Transverse colon (tissue), 4 donors: Measurements from ENCODE around the gene TMSB10. TPM values are rescaled to one million over a fixed set of nuclear protein-coding genes. Genes with fewer than 3 reads are reported as not detected.
"Not testable (repeated sequence)": the region's sequence is repeated elsewhere in the genome, so short reads cannot be mapped to it uniquely, and the experiment has no call there.

Experiments used
- DNase-seq: peaks from one replicate; pipeline ENCODE4 v3.0.0-alpha.2; 2019
- H3K27ac ChIP-seq, 4 donors: fragments of 200-600 bp; sonication (generic); 2 replicates each; pipeline ENCODE4 v1.5.1; 2016 to 2018; ENCODE audit warnings: inconsistent platforms in 4 of 4
- H3K27me3 ChIP-seq: fragments of 200-600 bp; sonication (generic); 2 replicates; pipeline ENCODE4 v1.5.1; 2017; ENCODE audit warnings: inconsistent platforms
- H3K36me3 ChIP-seq, 4 donors: fragments of 200-600 bp; sonication (generic); 2 replicates each; pipeline ENCODE4 v1.5.1; 2017 to 2019; ENCODE audit warnings: inconsistent platforms in 4 of 4
- H3K4me1 ChIP-seq, 4 donors: fragments of 200-600 bp; sonication (generic); 2 replicates each; pipeline ENCODE4 v1.5.1; 2017 to 2020; ENCODE audit warnings: inconsistent platforms in 4 of 4
- H3K4me3 ChIP-seq, 4 donors: fragments of 200-600 bp; sonication (generic); 1 replicate in 1 of 4; 2 replicates in 3 of 4; pipeline versions ENCODE4 v1.5.1 to v1.6.1; 2017 to 2019; ENCODE audit warnings: inconsistent platforms in 4 of 4
- H3K9me3 ChIP-seq, 2 donors: fragments of 200-600 bp; sonication (generic); 2 replicates each; pipeline ENCODE4 v1.5.1; 2017 to 2019; ENCODE audit warnings: inconsistent platforms in 2 of 2
- CTCF ChIP-seq, 5 experiments: fragments of 200-600 bp in 3 of 5; fragments of 450-650 bp in 2 of 5; sonication (generic) in 3 of 5; IDR thresholded peaks; 1 replicate in 2 of 5; 2 replicates in 3 of 5; pipeline ENCODE4 v1.5.1; 2016 to 2017; ENCODE audit warnings: antibody characterized with exemption in 5 of 5, inconsistent platforms in 3 of 5, mild to moderate bottlenecking in 2 of 5, moderate library complexity in 1 of 5
- EP300 ChIP-seq: sonication (generic); formaldehyde crosslinking; IDR thresholded peaks from one replicate; pipeline ENCODE4 v1.6.1; 2017; ENCODE audit warnings: antibody characterized with exemption, low read depth
- POLR2A ChIP-seq: fragments of 450-650 bp; IDR thresholded peaks from one replicate; pipeline ENCODE4 v1.6.1; 2016; ENCODE audit warnings: antibody characterized with exemption, mild to moderate bottlenecking, moderate library complexity
- POLR2AphosphoS5 ChIP-seq, 3 donors: sonication (generic); formaldehyde crosslinking; IDR thresholded peaks; one replicate each; pipeline ENCODE4 v1.6.1; 2016; ENCODE audit warnings: antibody characterized with exemption in 3 of 3
- WGBS, 2 donors: methylation state at CpG; one replicate each; pipeline ENCODE4 v1.1.5; 2018; ENCODE audit warnings: low coverage in 1 of 2; 5-methylcytosine and 5-hydroxymethylcytosine counted together
- in situ Hi-C, 4 donors: fragments of 200-750 bp; cut with MboI; loops; one replicate each; pipeline versions ENCODE4 v1.15.0 to v1.15.1; 2017; ENCODE audit warnings: low sequenced_read_pairs in 3 of 4, low pct_ligation_motif_present in 1 of 4, low pct_unique_long_range_greater_than_20kb in 1 of 4
- intact Hi-C: fragments of 100-400 bp; cut with DNase I; formaldehyde crosslinking; loops from one replicate; pipeline ENCODE4 v1.15.1; 2023; ENCODE audit warnings: low total_unique reads
- total RNA-seq, 4 donors: library from RNA; depleted of rRNA; stranded (reverse); fragments of >200 nt; gene quantifications; one replicate each; pipeline ENCODE4 v1.1.0, GENCODE V29; 2016

TMSB10 gene
- total RNA-seq, 4 donors from 2014 or later = 1,619 to 4,787 (median 3,693) TPM

DNA sequence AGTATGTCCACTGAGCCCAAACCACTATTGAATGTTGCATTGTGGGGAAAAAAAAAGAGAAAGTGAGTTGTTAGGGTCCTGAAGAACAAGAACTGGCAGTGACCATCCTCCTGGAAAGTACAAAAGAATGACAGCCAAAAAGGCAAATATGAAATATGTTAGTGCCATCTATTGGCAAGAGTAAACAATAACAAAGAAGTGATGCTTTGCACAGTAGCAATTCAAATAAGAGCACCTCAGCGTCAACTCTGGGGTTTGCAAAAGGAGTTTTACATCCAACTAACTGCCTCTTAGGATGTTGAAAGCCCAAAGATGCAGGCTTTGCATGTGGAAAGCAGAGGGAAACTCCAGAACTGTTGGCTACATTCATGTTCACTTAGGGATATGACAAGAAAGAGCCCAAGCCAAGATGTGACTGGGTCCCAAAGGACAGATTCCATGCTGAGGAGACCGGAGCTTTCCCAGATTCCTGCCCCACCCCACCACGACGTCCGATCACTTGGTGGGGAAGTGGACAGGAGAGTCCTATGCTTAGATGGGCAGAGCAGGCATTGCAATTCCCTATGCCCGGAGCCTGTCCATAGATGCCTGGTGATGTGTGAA is 40.2 kb upstream of the TMSB10 start:
- in situ Hi-C loops = loop anchor here in 3 of 4 donors (5.0 to 25.0 kb wide), 3 partner anchors 370 to 378 kb away; no protein-coding TSS in a partner anchor
- H3K36me3 ChIP-seq = no peaks in the 10 kb centered on the region
- no peak for TF ChIP-seq POLR2AphosphoS5 (IDR thresholded peaks at IDR 0.05)
- TF ChIP-seq CTCF (IDR thresholded peaks at IDR 0.05) = peak; percentile 12 to 37 (median 24)
- H3K27me3 ChIP-seq = no peaks in the 10 kb centered on the region
- intact Hi-C loops = no loop called here
- peaks cover 0 to 6% (median 0%) of the 10 kb centered on the region in 4 donors for H3K4me1 ChIP-seq
- no peak for DNase-seq
- no peak overlapping the region for H3K27ac ChIP-seq
- WGBS, 2 donors = 0 to 43% methylated on average over 1 to 6 of the region's 6 CpGs
- no peaks in the 10 kb centered on the region for H3K9me3 ChIP-seq
- no peak overlapping the region for H3K4me3 ChIP-seq

DNA sequence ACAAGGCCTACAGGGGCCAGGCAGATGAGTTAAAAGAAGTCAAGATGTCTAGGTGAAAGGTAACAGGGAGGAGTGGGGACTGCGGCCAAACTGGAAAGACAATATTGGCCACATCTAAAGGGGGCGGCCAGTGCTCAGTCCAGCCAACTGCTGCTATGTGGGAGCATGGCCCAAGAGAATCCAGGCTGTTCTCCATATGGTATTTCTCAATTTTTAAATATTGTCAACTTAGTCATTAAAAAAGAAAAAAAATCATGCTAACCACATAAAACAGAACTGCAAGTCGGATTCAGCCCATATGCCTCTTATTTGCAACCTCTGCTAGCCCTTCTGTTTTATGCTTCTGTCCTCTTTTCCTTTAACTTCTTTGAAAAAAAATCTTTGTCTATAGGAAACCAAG is 39.3 kb upstream of the TMSB10 start:
- TF ChIP-seq EP300 (no peak), POLR2AphosphoS5 (IDR thresholded peaks at IDR 0.05) (no peak), CTCF (IDR thresholded peaks at IDR 0.05) (no peak), POLR2A (no peak)
- DNase-seq = no peak
- H3K27ac ChIP-seq = no peak overlapping the region
- intact Hi-C loops (no loop called here), in situ Hi-C loops (loop anchor here in 3 of 4 donors (5.0 to 25.0 kb wide), 3 partner anchors 371 to 379 kb away; no protein-coding TSS in a partner anchor)
- H3K4me1 ChIP-seq = peaks cover 0 to 6% (median 0%) of the 10 kb centered on the region in 4 donors
- no peaks in the 10 kb centered on the region for H3K36me3 ChIP-seq
- WGBS, 2 donors = 78 to 81% methylated on average over 2 to 3 of the region's 3 CpGs
- H3K4me3 ChIP-seq = no peak overlapping the region
- H3K9me3 ChIP-seq = no peaks in the 10 kb centered on the region
- no peaks in the 10 kb centered on the region for H3K27me3 ChIP-seq

- DNase-seq, H3K4me1 ChIP-seq, H3K4me3 ChIP-seq, H3K27me3 ChIP-seq, H3K9me3 ChIP-seq, intact Hi-C loops, H3K36me3 ChIP-seq, H3K27ac ChIP-seq: not testable (repeated sequence)
- WGBS, 2 donors = 94 to 97% methylated on average over 2 to 4 of the region's 4 CpGs
- in situ Hi-C loops = loop anchor here in 3 of 4 donors (5.0 to 25.0 kb wide), 3 partner anchors 374 to 381 kb away; no protein-coding TSS in a partner anchor
These were observed 37.1 kb upstream of the TMSB10 start for GRCh38 chr2:84868327-84868726.

- Histone ChIP-seq H3K27ac (no peak overlapping the region), H3K27me3 (no peaks in the 10 kb centered on the region), H3K36me3 (no peaks in the 10 kb centered on the region), H3K4me3 (no peak overlapping the region), H3K4me1 (peaks cover 0 to 1% (median 0%) of the 10 kb centered on the region in 4 donors), H3K9me3 (no peaks in the 10 kb centered on the region)
- no peak for DNase-seq
- WGBS, 2 donors = 92% methylated on average over 11 of the region's 11 CpGs; no CpG with 5 or more reads in 1 of the 2 donors
- in situ Hi-C loops = loop anchor here in 2 of 4 donors (10.0 to 25.0 kb wide), 2 partner anchors 376 to 383 kb away; no protein-coding TSS in a partner anchor
- intact Hi-C loops = no loop called here
- TF ChIP-seq CTCF (IDR thresholded peaks at IDR 0.05) (no peak), POLR2A (no peak), EP300 (no peak), POLR2AphosphoS5 (IDR thresholded peaks at IDR 0.05) (no peak)
These were observed 35.1 kb upstream of the TMSB10 start for GRCh38 chr2:84870306-84870705.

GRCh38 chr2:84872691-84873090 is 32.8 kb upstream of the TMSB10 start:
- DNase-seq, H3K27ac ChIP-seq, H3K4me3 ChIP-seq, H3K4me1 ChIP-seq, H3K36me3 ChIP-seq, H3K9me3 ChIP-seq, intact Hi-C loops, H3K27me3 ChIP-seq: not testable (repeated sequence)
- WGBS, 2 donors = 91% methylated on average over 9 of the region's 9 CpGs; no CpG with 5 or more reads in 1 of the 2 donors
- in situ Hi-C loops = loop anchor here in 2 of 4 donors (10.0 to 25.0 kb wide), 2 partner anchors 378 to 385 kb away; no protein-coding TSS in a partner anchor
